ENCODE measurements around the gene CDK5. TPM values are rescaled to one million over a fixed set of nuclear protein-coding genes. Genes with fewer than 3 reads are reported as not detected.

The CDK5 gene
- total and polyA plus RNA-seq, 4 donors, result 6.8 to 17.3 (median 9.2) TPM

- H3K9ac ChIP-seq (ENCODE audit: insufficient read depth in 1 of 2, low read length in 2 of 2), result no peak overlapping the region
- DNase-seq, result no peak
- 84 to 87% methylated on average over 4 of the region's 4 CpGs for WGBS, 2 donors
Measured at GRCh38 chr7:151025924-151026671, 31.6 kb downstream of the CDK5 start.

GRCh38 chr7:151024435-151025056 lies 33.2 kb downstream of the CDK5 start, which contains the start of gene ATG9B:
Gene ATG9B, minus strand, starts transcription at chr7:151024494. Its CDS starts 71 bp downstream, at chr7:151024423.
- Histone ChIP-seq H3K4me3 (no peak within 1 kb of the TSS), H3K9me3 (ENCODE audit: control insufficient read depth in 4 of 4, insufficient read depth in 3 of 4, low read length in 3 of 4) (no peaks in the 10 kb centered on the region), H3K4me1 (ENCODE audit: control insufficient read depth in 5 of 5, insufficient read depth in 5 of 5, low read length in 5 of 5) (peaks cover 0 to 24% (median 0%) of the 10 kb centered on the region in 5 donors), H3K9ac (ENCODE audit: insufficient read depth in 1 of 2, low read length in 2 of 2) (no peak within 1 kb of the TSS), H3K36me3 (ENCODE audit: control insufficient read depth in 4 of 4, insufficient read depth in 4 of 4, low read length in 4 of 4) (no peaks in the 10 kb centered on the region), H3K27ac (ENCODE audit: low read depth in 1 of 2, low read length in 1 of 2) (no peak within 1 kb of the TSS), H3K27me3 (ENCODE audit: control insufficient read depth in 3 of 3, insufficient read depth in 3 of 3, low read length in 2 of 3) (peaks cover 0 to 8% (median 3%) of the 10 kb centered on the region in 3 donors)
- DNase-seq, result no peak
- no peak for ATAC-seq (ENCODE audit: insufficient read depth, low FRiP score)
- TF ChIP-seq, protein P1, sequence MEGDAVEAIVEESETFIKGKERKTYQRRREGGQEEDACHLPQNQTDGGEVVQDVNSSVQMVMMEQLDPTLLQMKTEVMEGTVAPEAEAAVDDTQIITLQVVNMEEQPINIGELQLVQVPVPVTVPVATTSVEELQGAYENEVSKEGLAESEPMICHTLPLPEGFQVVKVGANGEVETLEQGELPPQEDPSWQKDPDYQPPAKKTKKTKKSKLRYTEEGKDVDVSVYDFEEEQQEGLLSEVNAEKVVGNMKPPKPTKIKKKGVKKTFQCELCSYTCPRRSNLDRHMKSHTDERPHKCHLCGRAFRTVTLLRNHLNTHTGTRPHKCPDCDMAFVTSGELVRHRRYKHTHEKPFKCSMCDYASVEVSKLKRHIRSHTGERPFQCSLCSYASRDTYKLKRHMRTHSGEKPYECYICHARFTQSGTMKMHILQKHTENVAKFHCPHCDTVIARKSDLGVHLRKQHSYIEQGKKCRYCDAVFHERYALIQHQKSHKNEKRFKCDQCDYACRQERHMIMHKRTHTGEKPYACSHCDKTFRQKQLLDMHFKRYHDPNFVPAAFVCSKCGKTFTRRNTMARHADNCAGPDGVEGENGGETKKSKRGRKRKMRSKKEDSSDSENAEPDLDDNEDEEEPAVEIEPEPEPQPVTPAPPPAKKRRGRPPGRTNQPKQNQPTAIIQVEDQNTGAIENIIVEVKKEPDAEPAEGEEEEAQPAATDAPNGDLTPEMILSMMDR (IDR thresholded peaks at IDR 0.05; ENCODE audit: control extremely low read depth, extremely low read depth), result no peak
- WGBS, 2 donors, result 77 to 79% methylated on average over 4 of the region's 4 CpGs

More at GRCh38 chr7:151025924-151026671, 31.6 kb downstream of the CDK5 start:
- Histone ChIP-seq H3K4me1 (ENCODE audit: control insufficient read depth in 5 of 5, insufficient read depth in 5 of 5, low read length in 5 of 5) (peaks cover 0 to 25% (median 0%) of the 10 kb centered on the region in 5 donors), H3K36me3 (ENCODE audit: control insufficient read depth in 4 of 4, insufficient read depth in 4 of 4, low read length in 4 of 4) (no peaks in the 10 kb centered on the region), H3K27ac (ENCODE audit: low read depth in 1 of 2, low read length in 1 of 2) (no peak overlapping the region), H3K4me3 (no peak overlapping the region), H3K9me3 (ENCODE audit: control insufficient read depth in 4 of 4, insufficient read depth in 3 of 4, low read length in 3 of 4) (no peaks in the 10 kb centered on the region), H3K27me3 (ENCODE audit: control insufficient read depth in 3 of 3, insufficient read depth in 3 of 3, low read length in 2 of 3) (peaks cover 0 to 3% (median 0%) of the 10 kb centered on the region in 3 donors)
- ATAC-seq (ENCODE audit: insufficient read depth, low FRiP score), result no peak
- TF ChIP-seq, protein P1 (IDR thresholded peaks at IDR 0.05; ENCODE audit: control extremely low read depth, extremely low read depth), result no peak

GRCh38 chr7:151023232-151023631 lies 34.5 kb downstream of the CDK5 start:
- Histone ChIP-seq H3K27ac (ENCODE audit: low read depth in 1 of 2, low read length in 1 of 2) (no peak overlapping the region), H3K4me3 (no peak overlapping the region), H3K4me1 (ENCODE audit: control insufficient read depth in 5 of 5, insufficient read depth in 5 of 5, low read length in 5 of 5) (peaks cover 0 to 27% (median 0%) of the 10 kb centered on the region in 5 donors), H3K9me3 (ENCODE audit: control insufficient read depth in 4 of 4, insufficient read depth in 3 of 4, low read length in 3 of 4) (no peaks in the 10 kb centered on the region), H3K36me3 (ENCODE audit: control insufficient read depth in 4 of 4, insufficient read depth in 4 of 4, low read length in 4 of 4) (no peaks in the 10 kb centered on the region), H3K27me3 (ENCODE audit: control insufficient read depth in 3 of 3, insufficient read depth in 3 of 3, low read length in 2 of 3) (peaks cover 0 to 8% (median 3%) of the 10 kb centered on the region in 3 donors), H3K9ac (ENCODE audit: insufficient read depth in 1 of 2, low read length in 2 of 2) (no peak overlapping the region)
- TF ChIP-seq, protein P1 (IDR thresholded peaks at IDR 0.05; ENCODE audit: control extremely low read depth, extremely low read depth), result no peak
- WGBS, 2 donors, result 76 to 78% methylated on average over 10 of the region's 10 CpGs
- ATAC-seq (ENCODE audit: insufficient read depth, low FRiP score) (no peak), DNase-seq (peak; percentile 26 to 52 (median 35))

Data from lung (tissue), 12 donors.